NCI-H345 (cell line): ENCODE measurements around the gene TUBB4A.
A peak's percentile ranks its signal among the peaks of the same experiment; 100 is the strongest.

Experiments
- DNase-seq: peaks from one replicate; lab custom pipeline; 2025; lab: John Stamatoyannopoulos, UW

Gene TUBB4A

DNA sequence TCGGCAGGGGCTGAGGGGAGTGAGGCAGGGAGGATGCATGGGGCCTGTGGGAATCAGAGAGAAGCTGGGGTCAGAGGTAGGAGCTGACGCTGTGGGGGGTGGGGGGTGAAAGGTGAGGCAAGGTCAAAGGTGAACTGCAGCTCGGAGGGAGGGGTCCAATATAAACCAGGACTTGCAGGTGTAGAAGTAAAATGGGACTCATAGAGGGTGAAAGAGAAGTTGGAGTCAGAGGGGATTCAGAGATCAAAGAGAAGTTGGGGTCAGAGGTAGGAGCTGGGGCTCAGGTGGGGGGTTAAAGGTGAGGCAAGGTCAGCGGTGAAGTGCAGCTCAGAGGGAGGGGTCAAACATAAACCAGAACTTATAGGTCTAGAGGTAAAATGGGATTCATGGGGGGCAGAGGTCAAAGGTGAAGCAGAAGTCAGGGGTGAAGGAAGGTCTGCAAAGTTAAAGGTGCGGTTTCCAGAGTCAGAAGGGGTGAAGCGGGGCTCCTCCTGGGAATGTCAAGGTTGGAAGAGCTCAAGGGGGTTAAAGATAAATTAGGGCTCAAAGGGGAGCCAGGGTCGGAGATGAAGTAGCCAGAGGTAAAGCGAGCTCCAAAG, 7.6 kb downstream of the TUBB4A start:
- DNase-seq = no peak

DNA sequence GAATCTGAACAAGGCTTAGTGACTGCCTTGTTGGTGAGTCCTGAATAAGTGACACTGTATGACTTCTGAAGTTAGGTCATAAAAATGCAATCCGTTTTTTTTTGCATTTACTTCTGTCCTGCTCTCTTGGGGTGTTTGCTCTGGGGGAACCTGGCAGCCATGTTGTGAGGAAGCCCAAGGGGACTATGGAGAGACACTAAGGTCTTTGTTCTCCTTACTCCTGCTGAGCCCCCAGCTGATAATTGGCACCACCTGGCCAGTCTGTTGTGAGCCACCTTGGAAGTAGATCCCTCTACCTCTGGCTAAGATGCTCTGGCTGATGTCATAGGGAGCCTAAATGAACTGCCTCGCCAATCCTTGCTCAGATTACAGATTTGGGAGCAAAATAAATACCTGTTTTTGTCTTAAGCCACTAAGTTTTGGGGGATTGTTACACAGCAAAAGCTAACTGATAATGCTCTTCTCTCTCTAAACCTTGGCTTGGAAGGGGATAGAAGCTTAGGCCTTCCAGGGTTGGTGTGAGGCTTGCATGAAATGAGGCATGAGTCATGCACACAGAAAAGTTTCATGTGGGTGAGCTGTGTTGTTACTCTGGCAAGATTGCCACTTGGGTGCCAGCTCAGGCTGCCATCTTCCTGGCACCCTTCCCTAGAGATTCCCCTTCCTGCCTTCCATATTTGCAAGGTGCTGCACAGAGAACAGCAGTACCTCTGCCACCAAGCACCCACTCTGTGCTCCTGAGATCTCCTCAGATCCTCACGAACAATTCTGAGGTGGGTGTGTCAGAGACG, 10.1 kb downstream of the TUBB4A start:
- no peak for DNase-seq

DNA sequence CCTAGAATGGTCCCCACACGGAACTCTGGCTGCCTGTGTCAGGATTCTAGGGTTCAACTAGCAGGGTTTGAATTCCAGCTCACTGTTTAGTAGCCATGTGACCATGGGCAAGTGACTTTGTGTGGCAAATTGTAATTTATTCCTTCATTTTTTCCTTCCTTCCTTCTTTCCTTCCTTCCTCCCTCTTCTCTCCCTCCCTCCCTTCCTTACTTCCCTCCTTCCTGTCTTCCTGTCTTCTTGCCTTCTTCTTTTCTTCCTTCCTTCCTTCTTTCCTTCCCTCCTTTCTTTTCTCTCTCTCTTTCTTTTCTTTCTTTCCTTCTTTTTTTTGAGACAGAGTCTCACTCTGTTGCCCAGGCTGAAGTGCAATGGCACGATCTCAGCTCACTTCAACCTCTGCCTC, 12.0 kb downstream of the TUBB4A start:
- no peak for DNase-seq

DNA sequence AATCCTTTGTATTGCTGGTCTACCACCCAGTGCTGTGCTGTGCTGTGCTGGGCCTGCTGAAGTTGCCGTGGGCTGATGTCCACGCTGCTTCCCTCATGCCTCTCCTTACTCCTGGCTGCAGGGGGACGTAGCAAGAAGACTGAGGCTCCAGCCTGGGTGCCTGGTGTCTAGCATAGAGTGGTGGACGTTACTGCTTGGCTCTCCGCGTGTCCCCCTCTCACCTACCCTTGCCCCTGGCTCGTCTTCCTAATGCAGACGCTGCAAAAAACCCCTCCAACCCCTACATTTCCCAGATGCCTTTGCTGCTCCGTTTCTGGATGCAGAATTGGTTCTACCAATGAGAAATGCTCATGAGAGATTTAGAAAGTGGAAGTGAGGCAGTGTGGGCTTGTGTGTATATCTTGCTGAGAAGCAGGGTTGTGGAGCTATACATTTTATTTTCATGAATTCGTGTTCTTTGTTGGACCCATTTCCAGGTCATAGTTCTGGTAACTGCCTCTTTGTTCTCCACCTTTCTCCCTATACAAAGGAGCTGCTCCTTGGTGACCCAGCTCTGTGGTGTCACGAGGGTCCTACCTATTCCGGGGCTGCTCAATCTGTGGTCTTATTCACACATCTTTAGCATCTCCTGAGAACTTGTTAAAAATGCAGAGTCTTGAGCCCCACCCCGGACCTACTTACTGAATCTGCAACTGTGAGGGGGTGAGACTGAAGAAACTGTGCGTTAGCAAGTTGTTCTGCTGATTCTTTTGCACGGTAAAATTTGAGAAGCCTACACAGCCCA, 12.6 kb downstream of the TUBB4A start:
- no peak for DNase-seq

DNA sequence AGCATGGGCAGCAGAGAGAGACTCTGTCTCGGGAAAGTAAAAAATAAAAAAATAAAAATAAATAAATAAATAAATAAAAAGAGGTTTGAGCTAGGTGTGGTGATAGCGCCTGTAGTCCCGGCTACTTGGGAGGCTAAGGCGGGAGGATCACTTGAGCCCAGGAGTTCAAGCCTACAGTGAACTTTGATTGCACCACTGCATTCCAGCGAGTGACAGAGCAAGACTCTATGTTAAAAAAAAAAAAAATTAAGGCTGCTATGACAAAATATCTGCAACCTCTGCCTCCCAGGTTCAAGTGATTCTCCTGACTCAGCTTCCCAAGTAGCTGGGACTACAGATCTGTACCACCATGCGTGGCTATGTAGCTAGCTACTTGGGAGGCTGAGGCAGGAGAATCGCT, 17.3 kb downstream of the TUBB4A start:
- no peak for DNase-seq

DNA sequence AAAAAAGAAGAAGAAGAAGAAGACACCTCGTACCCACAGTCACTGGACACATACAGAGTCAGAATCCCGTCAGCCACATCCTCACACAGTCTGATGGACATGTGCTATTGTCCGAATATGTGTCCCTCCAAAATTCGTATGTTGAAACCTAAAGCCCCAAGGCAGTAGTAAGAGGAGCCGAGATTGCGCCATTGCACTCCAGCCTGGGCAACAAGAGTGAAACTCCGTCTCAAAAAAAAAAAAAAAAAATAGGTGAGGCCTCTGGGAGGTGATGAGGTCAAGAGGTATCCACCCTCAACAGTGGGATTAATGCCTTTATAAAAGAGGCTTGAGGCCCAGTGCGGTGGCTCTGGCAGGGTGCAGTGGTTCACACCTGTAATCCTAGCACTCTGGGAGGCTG, 17.9 kb downstream of the TUBB4A start:
- DNase-seq = no peak

DNA sequence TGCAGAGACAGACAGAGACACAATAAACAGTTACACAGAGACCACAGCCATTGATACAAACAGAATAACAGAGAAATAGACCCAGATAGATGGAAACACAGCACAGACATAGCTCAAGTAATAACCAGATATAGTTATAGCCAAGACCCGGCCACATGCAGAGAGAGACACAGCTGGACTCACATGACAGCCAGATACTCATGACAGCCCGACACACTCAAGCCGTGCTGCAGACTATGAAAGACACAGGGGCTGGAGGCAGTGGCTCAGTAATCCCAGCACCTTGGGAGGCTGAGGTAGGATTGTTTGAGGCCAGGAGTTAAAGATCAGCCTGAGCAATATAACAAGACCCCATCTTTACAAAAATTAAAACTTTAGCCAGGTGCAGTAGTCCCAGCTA, 18.9 kb downstream of the TUBB4A start:
- no peak for DNase-seq

DNA sequence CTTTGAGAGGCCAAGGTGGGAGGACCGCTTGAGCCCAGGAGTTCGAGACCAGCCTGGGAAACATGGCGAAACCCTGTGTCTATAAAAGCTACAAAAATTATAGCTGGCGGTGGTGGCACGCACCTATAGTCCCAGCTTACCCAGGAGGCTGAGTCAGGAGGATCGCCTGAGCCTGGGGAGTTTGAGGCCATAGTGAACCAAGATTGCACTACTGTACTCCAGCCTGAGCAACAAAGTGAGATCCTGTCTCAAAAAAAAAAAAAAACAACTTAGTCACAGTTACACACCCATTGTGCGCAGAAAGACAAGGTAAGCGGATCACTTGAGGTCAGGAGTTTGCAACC, 19.8 kb downstream of the TUBB4A start:
- DNase-seq = no peak

DNA sequence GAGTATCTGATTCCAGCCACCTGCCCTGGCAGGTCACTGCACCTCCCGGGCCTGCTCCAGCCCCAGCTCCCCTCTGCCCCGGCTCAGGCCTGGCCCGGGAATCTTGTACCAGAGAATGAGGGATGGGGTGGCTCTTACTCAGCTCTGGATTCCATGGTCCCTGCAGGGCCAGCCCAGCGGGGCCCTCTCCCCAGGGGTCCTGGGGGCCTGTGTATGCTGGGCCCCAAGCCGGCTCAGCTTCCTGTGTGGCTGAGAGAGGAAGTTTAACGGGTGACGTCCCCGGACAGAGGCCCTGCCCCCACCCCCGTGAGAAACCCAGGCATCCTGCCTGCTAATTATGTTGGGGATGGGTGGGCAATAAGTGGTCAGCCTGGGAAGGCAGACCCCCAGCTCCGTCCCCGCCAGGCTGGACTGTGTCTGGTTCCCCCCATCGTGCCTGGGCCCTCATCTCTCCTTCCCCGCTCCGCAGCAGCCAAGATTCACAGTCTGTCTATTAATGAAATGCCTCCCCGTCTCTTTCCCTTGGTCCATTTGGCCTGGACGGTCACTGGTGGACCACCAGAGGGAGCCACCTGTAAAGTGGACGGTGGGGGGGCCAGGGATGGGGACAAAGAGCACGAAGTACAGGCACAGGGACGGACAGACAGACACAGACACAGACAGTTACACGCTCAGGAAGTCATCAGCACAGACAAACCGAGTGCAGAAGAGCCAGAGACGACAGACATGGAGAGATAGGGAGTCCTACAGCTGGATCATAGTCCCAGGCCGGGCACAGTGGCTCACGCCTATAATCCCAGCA, 20.4 kb downstream of the TUBB4A start, which contains the start of gene DENND1C:
DENND1C (minus strand) TSS at position 247 of the 802 bp plus-strand sequence; CDS start at position 155, 92 bp downstream.
- DNase-seq = no peak

DNA sequence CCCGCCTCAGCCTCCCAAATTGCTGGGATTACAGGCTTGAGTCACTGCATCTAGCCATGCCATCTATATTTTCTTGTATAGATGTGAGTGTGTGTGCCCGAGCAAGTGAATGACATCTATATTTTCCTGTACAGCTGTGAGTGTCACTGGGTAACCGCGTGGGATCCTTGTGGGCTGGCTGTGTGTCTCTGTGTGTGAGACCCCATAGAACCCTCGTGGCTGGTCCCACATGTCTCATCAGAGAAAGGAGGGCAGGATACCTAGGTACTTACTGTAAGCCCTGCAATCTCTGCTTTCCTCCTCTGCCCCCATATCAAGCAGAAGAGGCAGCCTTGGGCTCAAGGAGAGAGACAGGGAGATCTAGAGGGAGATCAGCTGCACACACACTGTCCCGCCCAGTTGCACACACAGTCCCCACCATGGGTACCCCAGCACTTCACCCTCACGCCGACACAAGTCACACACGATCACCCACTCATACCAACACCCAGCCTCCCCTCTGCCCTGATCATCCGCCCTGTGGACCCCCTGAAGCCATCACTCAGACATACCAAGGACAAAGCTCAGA, 21.2 kb downstream of the TUBB4A start:
- DNase-seq = no peak

DNA sequence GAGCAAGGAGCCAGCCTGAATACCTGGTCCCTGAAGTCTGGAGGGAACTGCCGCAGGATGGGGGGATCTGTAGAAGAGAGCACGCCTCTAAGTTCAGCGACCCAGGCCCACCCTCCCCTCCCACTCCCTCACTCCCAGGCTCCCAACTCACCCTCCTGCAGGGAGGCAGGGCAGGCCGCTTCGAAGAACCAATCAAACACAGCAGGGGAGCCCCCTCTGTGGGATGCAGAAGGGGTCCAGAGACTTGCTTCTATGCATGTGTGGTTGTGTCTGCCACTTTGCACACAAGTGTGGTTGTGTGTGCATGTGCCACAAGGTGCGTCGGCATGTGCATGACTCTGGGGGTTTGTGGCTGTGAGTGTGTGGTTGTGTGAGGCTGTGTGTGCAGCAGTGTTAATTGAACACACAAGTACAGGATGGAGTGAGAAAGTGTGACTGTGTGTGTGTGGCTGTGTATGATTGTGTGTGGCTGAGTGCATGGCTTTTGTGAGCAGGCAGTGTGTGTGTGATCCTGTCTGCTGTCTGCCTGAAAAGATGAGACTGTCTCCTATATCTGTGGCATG, 22.2 kb downstream of the TUBB4A start:
- DNase-seq = no peak

DNA sequence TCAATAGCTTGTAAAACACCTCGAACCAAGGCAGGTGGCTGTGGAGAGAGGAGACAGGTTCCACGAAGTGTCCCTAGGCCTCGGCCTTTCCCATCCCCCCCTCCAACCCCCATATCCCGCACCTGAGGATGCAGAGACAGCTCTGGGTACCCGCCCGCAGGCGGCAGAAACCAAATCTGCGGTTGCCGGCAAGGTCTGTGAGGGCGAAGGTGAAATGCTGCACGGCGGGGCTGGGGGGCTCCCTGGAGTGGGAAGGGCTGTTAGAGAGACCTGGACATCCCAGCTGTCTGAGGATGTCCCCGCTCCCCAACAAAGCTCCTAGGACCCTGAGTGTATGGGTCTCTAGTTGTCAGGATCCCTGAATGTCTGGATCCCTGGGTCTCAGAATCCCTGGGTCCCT, 23.3 kb downstream of the TUBB4A start:
- no peak for DNase-seq

DNA sequence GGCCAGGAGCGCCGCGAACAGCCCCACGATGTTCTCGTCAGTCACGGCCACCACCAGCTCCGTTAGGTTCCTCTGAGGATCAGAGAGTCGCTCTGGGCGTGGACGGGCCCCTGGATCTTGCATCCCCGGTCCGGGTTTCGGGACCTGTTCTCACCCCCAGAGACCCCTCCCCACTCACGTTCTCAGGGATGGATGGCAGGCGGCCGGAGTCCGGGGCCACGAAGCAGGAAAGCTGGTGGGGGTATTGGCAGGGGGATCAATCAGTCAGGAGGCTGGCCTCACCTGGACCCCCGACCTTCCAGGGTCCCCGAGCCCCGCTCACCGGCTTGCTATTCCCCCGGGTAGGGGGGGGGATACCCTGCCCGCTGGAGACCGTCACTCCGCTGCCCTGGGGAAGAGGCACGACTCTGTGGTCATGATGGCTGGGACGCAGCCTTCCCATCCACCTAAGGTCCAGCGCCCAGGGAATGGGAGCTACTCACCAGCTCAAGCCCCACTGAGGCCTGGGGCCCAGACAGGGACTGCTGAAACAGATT, 25.1 kb downstream of the TUBB4A start:
- no peak for DNase-seq

DNA sequence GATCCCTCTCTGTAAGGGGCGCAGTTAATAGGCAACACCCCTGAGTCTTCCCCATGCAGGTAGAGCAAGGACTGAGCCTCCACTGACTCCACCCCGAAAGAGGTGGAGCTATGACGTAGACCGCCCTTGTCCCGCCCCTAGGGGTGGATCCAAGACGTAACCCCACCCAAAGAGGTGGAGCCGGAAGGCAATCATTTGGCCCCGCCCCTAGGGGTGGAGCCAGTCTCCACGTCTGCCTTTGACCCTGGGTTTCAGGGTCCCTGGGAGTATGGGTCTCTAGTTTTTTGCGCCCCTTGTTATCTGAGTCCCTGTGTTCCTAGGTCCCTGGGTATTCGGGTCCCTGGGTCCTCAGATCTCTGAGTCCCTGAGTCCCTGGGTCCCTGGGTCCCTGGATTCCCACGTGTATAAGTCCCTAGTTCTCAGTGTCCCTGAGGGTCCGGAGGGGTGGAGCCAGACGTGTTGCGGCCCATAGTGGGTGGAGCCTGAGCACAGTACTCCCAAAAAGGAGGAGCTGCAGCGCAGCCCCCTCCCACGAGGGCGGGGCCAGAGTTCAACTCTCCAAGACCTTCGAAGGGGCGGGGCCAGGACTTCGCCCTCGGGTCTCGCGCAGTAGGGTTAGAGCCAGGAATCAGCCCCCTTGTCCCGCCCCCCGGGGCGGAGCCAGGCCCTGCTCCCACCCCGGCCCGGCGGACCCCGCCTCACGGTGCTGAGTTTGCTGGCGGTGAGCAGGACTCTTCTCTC, 25.8 kb downstream of the TUBB4A start:
- peak; percentile 93 for DNase-seq

DNA sequence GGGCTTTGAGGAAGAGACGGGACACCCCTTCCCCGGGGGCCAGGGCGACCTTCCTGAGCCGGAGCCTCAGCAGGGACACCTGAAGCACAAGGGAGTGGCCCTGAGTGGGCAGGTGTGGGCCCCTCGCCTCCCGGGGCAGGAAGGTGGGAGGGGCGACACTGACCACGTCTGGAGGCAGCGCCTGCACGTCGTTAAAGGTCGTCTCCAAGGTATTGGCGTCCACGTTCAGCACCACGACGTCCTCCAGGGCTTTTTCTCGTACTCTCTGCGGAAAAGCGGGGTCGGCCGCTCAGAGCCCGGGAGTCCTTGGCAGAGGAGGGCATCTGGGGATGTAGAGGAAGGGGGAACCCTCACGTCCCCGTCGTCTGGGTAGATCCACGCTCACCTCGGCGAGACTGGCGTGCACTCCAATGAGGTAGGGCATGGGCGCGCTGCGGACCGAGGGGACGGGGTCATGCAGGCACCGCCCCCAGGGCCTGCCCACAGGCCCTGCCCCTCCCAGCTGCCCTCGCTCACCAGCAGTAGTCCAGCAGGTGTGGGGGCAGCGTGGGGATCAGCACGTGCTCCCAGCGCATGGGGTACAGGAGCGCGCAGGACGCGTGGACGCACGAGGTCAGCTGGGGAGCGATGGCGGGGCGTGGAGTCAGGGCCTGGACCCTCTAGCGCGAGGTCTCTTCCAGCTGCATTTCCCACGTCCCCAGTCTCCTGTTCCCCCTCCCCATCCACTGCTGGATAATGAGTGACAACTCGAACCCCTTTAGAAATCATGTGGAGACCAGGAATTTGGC, 26.6 kb downstream of the TUBB4A start:
- peak; percentile 49 for DNase-seq

DNA sequence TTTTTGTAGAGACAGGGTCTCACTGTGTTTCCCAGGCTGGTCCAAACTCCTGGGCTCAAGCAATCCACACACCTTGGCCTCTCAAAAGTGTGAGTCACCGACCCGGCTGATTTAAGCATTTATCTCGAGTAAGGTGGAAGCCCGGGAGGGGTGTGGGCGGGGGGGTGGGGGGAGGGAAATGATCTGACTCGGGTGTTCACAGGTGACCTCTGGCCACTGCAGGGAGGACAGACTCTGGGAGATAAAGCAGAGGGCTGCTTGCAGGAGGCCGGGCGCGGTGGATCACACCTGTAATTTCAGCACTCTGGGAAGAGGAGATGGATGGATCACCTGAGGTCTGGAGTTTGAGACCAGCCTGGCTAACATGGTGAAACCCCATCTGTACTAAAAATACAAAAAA, 28.5 kb downstream of the TUBB4A start:
- no peak for DNase-seq

DNA sequence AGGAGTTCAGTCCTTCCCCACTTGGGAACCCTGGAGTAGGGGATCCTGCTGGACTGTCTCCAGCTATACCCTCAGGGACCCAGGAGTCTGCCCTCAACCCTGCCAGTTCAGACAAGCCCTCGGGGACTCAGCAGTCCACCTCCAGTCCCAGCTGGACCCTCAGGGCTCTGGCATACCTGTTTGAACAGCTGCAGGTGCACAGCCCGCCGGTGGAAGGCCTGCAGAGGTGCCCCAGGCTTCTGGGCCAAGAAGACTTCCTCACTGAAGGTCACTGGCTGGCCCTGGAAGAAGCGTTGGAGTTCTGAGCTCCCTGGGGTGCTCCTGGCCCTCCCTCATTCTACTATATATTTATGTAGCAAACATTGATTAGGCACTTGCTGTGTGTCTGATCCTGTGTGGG, 29.4 kb downstream of the TUBB4A start:
- DNase-seq = no peak

DNA sequence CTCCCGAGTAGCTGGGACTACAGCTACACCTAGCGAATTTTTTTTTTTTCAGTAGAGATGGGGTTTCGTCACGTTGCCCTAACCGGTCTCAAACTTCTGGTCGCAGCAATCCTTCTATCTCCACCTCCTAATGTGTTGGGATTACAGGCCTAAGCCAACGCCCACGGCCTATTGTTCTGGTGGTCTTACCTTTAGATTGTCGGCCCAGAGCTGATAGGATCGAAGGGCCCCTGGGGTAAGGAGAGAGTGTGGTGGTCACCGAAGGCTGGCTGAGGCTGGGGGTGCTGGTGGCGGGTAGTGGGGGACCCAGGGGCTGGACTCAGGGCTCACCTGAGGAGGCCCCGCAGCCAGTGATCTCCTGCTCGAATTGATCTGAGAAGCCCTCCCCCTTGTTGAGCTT, 31.0 kb downstream of the TUBB4A start:
- DNase-seq = no peak

DNA sequence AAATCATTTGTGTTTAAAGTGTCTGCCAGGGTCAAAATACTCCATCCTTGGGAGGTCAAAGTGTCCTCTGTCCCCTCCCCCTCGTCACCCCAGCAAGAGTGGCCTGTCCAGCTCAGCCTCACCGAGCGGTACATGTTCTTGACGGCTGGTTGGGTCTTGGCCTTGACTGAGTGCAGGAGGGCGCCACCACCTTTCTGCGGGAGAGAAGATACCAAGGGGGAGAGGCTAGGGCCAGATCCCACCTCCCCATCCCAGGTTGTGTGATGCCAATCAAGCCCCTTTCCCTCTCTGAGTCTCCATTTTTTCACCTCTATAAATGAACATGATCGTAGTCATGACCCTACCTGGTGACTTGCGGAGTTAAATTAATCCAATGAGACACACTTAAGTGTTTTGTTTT, 31.9 kb downstream of the TUBB4A start:
- DNase-seq = no peak

DNA sequence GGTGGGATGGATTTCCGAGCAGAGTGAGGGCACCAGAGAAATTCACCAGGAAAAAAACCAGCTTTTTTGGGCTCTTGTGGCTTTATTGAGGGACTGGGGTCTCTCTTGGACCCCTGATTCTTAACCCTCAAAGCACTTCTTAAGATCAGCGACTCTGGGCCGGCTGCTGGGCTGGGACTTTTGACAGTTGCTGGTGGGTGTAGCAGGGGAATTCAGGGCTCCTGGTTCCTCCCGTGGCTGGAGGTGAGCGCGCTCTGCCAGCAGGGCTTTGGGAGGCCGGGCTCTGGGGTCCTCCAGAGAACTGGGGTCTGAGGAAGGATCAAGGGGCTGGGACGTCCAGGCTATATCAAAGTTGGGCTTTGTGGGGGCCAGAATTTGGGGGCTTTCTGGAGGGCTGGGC, 34.7 kb downstream of the TUBB4A start:
- DNase-seq = no peak
